ENCODE measurements around the gene ZCCHC24. TPM values are rescaled to one million over a fixed set of nuclear protein-coding genes. Genes with fewer than 3 reads are reported as not detected.

ZCCHC24 gene
- total RNA-seq, 2 experiments from 2014 or later: 0.98 to 2.2 TPM

GRCh38 chr10:79347226-79347893 is 98.1 kb downstream of the ZCCHC24 start, which contains the start of gene PPIF:
TSS of gene PPIF (plus strand) at chr10:79347469. CDS start at chr10:79347549, 80 bp downstream.
- Histone ChIP-seq H3K4me2 (ENCODE audit: low read length) (peak within 1 kb of the TSS; percentile 80), H3K27ac (ENCODE audit: low read depth, low read length, poor library complexity, severe bottlenecking) (peak within 1 kb of the TSS; percentile 78), H3K4me3 (ENCODE audit: low read depth, low read length, poor library complexity, severe bottlenecking) (peak within 1 kb of the TSS; percentile 96), H3K4me1 (ENCODE audit: insufficient read depth, low read length, poor library complexity, severe bottlenecking) (peaks cover 30% of the 10 kb centered on the region), H3K9me2 (ENCODE audit: insufficient read depth, low read length) (no peaks in the 10 kb centered on the region), H2AFZ (ENCODE audit: low read length) (peak within 1 kb of the TSS; percentile 84; the same call in 1 of the 2 replicates), H3K36me3 (ENCODE audit: insufficient read depth, low read length) (peaks cover 43% of the 10 kb centered on the region), H4K20me1 (ENCODE audit: insufficient read depth, low read length) (peaks cover 13% of the 10 kb centered on the region), H3K79me2 (ENCODE audit: insufficient read depth, low read depth, low read length) (peaks cover 25% of the 10 kb centered on the region), H3K9me3 (ENCODE audit: low read length) (no peaks in the 10 kb centered on the region)
- DNase-seq (ENCODE audit: low spot score): peak; percentile 93
- POLR2A ChIA-PET: interaction anchor here (0.9 to 1.3 kb wide), 4 partner anchors 28 to 106 kb away, joined by 3 read pairs; no protein-coding TSS in a partner anchor
- CTCF ChIA-PET (ENCODE audit: unreplicated experiment): interaction anchor here (0.6 kb wide), 1 partner anchor 134 kb away, joined by 3 read pairs; no protein-coding TSS in a partner anchor
- intact Hi-C loops (cut with micrococcal nuclease; ENCODE audit: unreplicated experiment): loop anchor here (2.0 kb wide), 1 partner anchor 99 kb away; no protein-coding TSS in a partner anchor
- TSS peak; percentile 44 for BruUV-seq (replicated peaks)
- TF ChIP-seq CTCF (conservative IDR thresholded peaks at IDR 0.05; ENCODE audit: low read length) (peak; percentile 79), EZH2phosphoT487 (IDR thresholded peaks at IDR 0.05; ENCODE audit: borderline replicate concordance, low read depth, low read length) (no peak)

GRCh38 chr10:79346388-79347225 is 98.8 kb downstream of the ZCCHC24 start:
- Histone ChIP-seq H3K9me2 (ENCODE audit: insufficient read depth, low read length) (no peaks in the 10 kb centered on the region), H3K79me2 (ENCODE audit: insufficient read depth, low read depth, low read length) (peaks cover 25% of the 10 kb centered on the region), H2AFZ (ENCODE audit: low read length) (peak overlapping the region; percentile 84; the same call in 1 of the 2 replicates), H3K9me3 (ENCODE audit: low read length) (no peaks in the 10 kb centered on the region), H3K4me2 (ENCODE audit: low read length) (peak overlapping the region; percentile 80), H4K20me1 (ENCODE audit: insufficient read depth, low read length) (peaks cover 13% of the 10 kb centered on the region), H3K4me3 (ENCODE audit: low read depth, low read length, poor library complexity, severe bottlenecking) (peak overlapping the region; percentile 96), H3K27ac (ENCODE audit: low read depth, low read length, poor library complexity, severe bottlenecking) (peak overlapping the region; percentile 78), H3K4me1 (ENCODE audit: insufficient read depth, low read length, poor library complexity, severe bottlenecking) (peaks cover 30% of the 10 kb centered on the region), H3K36me3 (ENCODE audit: insufficient read depth, low read length) (peaks cover 35% of the 10 kb centered on the region)
- DNase-seq (ENCODE audit: low spot score): peak; percentile 51
- CTCF ChIA-PET (ENCODE audit: unreplicated experiment): interaction anchor here (0.6 to 0.7 kb wide), 2 partner anchors 24 to 28 kb away, joined by 3 read pairs; no protein-coding TSS in a partner anchor
- intact Hi-C loops (cut with micrococcal nuclease; ENCODE audit: unreplicated experiment): loop anchor here (2.0 kb wide), 1 partner anchor 98 kb away; no protein-coding TSS in a partner anchor
- POLR2A ChIA-PET: interaction anchor here (1.1 to 1.7 kb wide), 3 partner anchors 10 to 65 kb away, joined by 4 to 5 read pairs (median 4); no protein-coding TSS in a partner anchor
- BruUV-seq (replicated peaks): TSS peak; percentile 56
- TF ChIP-seq CTCF (conservative IDR thresholded peaks at IDR 0.05; ENCODE audit: low read length): no peak
- TF ChIP-seq EZH2phosphoT487 (IDR thresholded peaks at IDR 0.05; ENCODE audit: borderline replicate concordance, low read depth, low read length): no peak

Measured in OCI-LY7 (cell line).